Measurements from ENCODE around the gene MEGF11.
"Not testable (repeated sequence)": the region's sequence is repeated elsewhere in the genome, so short reads cannot be mapped to it uniquely, and the experiment has no call there.

MEGF11 gene

DNA sequence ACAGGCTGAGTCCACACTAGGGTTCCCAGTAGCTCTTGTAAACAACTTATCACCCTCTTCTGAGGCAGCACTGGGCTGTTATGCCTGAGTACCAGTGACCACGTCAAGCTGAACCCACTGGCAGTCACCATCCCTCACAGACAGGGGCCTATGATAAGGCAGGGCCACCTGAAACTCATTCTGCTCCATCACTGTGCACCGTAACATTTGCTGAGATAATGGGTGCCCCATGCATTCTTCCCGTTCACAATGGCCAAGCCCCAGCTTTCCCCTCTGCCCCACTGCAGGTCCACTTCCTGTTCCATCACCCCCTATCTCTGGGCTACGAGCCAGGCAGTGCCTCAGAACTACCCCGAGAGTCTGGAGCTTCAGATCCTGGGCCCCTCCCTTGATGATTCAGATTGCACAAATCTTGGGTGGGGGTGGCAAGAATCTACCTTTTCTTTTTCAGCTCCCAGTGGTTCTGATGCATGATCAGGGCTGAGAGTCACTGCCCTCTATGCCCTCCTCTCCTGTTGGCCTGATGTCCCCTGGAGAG lies 226.2 kb downstream of the MEGF11 start:
- no peak for DNase-seq (ENCODE audit: low read depth)

DNA sequence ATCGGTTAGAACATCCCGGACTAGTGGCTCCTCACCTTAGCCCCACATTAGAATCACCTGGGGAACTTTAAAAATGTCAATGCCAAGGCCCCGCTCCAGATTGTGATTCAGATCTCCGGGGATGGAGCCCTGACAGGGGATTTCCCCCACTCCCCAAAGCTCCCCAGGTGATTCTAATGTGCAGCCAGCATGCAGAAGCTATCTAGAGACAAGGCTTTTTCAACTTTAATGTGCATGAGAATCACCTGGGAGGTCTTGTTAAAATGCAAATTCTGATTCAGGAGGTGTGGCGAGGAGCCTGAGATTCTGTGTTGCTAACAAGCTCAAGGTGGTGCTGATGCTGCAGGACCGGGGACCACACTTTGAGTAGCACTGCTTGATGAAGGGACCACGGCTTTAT lies 227.6 kb downstream of the MEGF11 start:
- DNase-seq (ENCODE audit: low read depth) = no peak

DNA sequence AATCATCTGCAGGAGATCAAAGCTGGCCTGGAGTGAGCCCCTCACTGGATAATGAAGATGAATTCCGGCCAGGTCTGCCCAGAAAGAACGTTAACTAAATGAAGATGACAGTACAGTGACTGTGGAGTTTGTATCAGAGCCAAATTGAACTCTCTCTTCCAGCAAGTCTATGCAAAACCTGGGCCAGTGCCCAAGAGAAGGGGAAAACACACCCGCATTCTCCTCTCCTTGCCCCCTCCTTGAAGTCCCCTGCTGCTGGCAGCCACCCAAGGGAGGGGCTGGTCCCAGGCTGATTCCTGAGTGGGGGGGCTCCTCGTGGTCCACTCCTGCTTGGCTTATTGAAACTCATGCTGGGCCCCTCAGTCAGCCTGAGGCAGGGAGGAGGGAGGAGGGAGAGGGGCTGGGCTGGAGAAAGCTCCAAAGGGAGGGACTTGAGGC lies 228.5 kb downstream of the MEGF11 start:
- no peak for DNase-seq (ENCODE audit: low read depth)

DNA sequence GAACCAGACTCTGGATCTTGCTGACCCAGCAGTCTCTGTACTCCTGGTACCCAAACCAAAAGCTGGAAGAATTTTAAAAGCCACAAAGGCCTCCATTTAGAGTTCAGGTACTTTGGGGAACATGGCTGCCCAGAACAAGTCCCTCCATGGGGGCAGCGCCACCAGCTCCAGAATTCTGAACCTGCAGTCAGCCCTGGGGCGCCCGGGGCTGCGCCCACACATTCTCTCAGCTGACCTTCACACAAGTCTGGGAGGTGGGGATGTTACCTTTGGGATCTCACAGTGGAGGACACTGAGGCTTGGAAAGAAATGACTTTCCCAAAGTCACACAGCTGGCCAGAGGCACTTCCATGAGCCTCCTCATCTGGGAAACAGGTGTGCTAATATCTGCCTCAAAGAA lies 229.4 kb downstream of the MEGF11 start:
- DNase-seq (ENCODE audit: low read depth) = no peak

DNA sequence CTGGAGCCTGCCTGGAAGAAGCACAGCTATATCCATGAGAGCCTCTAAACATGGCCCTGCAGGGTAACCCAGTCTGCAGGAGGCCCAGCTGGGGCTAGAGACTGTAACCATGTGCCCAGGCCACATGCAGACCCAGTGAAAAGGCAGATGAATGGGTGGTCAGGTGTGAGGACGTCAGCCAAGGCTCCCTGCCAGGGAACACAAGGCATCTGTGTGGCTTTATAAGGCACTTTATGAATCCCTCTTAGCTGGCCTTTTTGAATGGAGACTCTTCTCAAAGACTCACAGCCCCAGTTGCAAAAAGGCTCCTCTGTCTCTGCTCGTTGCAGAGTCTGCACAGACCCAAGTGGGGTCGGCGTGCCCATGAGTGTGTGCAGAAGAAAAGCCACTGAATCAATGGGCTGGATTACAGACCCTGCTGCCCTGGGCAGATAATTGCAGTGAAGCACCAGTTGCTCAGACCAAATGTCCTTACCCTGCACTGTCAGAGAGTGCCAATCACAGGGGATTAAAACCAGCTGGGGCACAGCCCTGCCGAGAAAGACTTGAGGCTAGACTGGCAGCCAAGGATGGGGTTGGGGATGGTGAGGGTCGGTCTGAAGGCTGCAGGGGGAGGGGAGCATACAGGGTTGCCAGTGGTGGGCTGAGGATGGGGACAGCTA lies 230.1 kb downstream of the MEGF11 start:
- no peak for DNase-seq (ENCODE audit: low read depth)

DNA sequence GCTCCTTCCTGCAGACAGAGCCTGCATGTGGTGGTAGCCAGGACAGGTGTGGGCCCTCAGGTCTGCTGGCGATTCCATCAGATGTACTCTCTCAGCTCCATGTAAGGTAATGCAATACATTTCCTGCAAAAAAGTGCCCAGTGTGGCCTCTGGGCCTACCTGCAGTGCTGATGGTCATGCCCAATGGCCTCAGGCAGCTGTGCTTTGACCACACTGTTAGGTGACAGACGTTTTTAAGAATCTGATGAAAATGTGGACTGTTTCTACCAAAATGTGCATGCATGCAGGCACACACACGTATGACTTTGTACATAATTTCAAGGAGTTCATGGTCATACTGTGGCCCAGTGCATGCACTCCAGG lies 231.4 kb downstream of the MEGF11 start:
- DNase-seq (ENCODE audit: low read depth) = no peak

DNA sequence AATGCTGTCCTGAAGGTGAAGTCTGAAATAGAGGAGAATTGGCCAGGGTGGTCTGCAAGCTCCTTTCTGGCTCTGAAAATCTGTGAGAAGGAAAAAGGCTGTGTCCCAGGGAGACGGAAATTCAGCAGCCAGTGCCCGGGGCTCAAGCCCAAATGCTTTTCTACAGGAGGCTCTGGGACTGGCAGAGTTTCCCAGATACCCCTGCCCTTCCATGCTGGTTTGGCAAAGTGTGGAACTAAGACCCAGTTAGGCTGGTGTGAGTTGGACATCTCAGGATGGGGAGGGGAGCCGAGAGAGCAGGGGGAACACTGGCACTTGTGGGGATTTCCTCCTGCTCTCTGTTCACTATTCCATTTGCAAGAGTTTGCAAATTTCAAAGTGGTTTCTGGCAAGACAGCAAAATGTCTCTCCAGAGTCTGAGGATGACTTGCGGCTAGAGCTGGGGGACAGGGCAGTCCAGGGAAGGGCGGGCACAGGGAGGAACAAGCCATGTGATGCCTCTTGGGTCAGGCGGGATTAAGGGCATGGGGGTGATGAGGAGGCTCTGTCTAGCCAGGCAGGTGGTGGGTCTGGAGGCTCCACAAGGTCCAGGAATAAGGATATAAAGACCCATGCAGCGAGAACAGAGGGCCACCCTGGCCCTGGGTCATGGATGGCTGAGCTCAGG lies 231.9 kb downstream of the MEGF11 start:
- no peak for DNase-seq (ENCODE audit: low read depth)

DNA sequence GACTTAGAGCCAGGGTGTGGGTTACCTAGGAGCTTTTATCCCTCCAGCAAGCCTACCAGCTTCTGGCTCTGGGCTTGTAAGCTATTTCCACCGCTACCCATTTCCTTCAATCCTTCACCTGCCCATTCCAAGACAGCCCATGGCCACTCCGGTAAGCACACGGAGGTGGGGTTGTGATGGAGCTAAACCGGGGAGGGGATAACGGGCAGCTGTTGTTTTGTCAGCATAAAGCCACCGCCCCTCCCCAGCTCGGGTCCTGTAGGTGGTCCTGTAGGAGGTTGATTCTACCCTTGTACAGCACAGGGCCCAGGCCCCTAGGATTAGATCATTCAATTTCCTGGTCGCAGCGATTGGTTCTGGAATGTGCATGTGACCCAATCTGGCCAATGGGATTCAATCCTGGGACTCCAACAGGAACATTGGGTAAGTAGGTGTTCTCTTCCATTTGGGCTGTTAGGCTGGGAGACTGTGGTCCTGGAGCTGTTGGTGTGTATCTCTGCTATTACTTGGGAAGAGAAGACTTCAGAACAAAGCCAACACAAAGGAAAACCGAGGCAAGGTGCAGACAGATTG lies 233.6 kb downstream of the MEGF11 start:
- no peak for DNase-seq (ENCODE audit: low read depth)

DNA sequence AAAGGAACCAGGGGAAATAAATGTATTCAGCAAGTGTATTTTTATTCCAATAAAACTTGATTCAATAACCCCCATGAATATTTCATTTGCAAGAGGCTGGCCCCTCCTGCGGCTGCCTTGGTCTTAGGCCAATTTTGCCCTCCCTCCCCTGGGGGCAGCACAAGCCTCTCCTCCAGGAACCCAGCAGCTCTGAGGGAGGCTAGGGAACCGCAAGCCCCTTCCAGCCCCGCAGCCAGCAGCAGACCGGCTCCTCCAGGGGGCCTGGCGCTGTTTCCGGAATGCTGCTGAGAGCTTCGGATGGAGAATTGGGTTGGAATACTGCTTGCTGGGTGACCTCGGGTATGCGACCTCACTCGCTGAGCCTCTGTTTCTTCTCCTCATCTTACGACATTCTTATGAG lies 234.2 kb downstream of the MEGF11 start:
- DNase-seq (ENCODE audit: low read depth) = no peak

DNA sequence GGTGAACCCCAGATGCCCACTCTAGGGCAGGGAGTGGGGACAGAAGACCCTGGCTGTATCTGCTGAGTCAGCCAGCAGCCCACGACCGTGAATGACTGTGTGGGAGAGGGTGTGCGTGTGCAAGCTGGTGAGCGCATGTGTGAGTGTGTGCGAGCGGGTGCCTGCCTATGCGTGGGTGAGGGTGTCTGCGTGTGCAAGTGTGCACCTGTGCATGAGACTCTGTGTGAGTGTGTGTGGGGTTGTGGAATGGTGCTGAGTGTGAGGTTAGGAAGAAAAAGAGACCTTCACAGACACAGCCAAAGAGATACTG lies 235.1 kb downstream of the MEGF11 start:
- no peak for DNase-seq (ENCODE audit: low read depth)

DNA sequence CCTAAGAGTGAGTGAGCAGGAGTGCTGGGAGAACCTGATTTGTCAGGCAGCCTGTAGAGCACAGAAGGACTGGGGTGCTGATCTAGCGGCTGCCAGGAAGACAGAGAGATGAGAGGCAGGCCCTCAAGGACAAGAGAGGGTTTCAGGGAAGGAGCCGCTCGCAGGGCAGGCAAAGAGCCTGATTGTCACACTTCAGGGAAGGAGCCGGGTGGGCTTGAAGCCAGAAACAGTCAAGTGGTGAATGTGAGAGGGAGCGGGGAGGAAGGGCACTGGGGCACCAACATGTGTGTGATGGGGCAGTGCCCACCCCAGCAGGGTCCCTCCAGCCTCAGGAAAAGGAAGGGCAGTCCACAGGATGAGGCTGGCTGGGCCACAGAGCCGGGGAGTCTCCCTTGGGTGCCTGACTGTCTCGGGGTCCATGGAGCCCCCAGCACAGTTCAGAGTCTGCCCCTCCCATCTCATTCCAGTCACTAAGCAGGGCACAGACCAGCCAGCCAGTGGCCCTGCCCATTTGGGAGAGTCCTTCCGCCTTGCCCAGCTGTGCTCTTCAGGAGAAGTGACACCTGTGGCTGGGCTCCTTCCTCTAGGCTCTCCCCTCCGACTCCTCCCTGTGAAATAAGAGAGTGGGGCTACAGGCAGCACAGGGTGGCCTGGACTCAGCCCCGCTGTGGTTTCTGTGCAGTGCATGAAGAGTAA lies 235.6 kb downstream of the MEGF11 start:
- no peak for DNase-seq (ENCODE audit: low read depth)

DNA sequence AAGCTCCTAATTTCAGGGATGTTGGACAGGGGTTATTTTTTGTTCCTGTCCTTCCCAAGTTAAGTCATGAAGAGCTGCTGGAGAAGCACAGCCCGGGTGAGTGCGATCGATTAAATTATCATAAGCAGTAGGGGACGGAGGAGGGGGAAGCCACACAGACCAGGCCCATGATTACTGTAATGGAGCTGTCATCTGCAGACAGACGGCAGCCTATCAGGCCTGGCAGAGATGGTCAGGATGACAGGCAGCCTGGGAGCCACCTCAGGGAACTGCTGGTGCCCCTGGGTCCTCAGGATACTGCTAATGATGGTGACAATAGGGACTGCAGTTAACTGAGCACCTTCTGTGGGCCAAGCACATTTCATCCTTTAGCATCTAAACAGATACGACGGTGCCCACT lies 236.6 kb downstream of the MEGF11 start:
- DNase-seq (ENCODE audit: low read depth) = no peak

DNA sequence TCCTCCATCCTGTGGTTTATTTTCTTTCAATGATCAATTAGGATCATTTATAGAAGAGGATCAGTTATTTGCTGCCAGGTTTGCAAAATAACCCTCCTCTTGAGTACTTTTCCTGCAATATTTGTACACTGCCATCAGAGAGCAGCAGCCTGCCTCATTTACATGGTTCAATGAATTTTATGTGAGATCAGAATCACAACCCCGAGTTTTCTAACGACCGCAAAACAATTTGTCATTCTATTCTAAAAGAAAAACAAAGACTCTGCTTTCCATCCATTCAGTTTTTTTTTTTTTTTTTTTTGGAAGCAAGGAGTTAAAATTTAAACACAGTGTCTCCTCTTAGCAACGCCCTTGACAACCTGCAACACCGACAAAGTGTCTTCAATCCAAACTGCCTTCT lies 237.4 kb downstream of the MEGF11 start:
- no peak for DNase-seq (ENCODE audit: low read depth)

DNA sequence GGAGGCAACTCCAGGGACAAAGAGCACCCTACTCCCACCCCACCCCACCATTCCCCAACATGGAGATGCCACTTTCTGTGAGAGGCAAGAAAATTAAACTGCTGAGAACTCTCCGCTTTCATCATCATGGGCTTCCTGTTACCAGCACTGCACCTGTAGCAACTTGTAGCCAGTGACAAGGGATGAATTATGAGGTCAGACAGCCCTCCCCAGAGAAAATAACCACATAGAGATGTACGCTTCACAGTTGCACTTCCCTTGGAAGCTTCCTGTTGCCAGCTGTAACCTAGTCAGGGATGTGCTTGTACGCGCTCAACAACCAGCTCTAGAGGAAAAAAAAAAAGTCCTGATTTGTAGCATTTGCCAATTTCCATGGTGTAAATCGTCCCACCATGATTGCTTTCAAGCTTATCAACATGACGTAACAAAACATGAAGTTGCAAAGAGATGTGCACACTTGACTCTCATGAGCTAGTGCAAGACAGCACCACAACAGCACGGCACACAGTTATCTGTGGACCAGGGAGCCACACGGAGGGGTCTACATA lies 238.8 kb downstream of the MEGF11 start:
- DNase-seq (ENCODE audit: low read depth) = no peak

DNA sequence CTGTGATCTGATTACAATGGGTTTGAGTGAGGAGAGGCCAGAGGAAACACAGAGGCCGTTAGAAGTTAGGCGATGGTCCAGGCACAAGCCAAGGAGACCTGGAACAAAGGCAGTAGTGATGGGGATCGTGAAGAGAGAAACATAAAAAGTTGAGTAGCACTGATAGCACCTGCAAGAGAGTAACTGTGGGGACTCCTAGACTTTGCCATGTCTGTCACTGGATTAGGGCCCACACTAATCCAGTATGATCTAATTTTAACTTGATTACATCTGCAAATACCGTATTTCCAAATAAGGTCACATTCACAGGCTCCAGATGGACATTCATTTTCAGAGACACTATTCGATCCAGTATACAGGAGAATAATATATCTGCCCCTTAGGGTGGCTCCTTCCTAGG lies 239.5 kb downstream of the MEGF11 start:
- DNase-seq (ENCODE audit: low read depth) = no peak

DNA sequence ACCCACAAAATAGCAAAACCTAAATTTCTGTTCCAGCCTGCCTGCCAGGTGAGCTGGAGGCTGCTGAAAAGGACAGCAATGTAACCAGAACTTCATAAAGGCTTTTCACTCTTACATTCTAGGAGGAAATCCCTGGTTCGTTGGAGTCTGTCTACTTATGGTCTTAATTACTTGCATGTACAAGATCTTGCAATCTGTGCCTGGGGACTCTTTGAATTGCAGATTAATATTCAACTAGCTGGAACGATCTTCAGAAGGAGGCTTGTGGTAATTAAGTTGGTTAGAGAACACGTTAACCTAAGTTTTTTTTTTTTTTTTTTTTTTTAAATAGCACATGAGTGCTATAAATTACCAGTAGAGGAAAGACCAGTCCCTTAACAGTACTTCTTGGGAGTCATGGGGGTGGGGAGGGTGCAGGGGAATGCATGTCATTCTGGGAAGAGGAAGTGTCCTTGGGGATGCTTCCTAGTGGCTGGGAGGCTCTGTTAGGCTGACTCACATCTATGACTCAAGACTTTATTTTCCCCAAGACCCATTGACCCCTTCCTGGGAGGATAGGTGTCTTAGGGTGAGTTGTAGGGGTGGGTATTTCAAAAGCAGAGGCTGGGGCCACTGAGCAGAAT lies 244.5 kb downstream of the MEGF11 start:
- DNase-seq (ENCODE audit: low read depth) = no peak

DNA sequence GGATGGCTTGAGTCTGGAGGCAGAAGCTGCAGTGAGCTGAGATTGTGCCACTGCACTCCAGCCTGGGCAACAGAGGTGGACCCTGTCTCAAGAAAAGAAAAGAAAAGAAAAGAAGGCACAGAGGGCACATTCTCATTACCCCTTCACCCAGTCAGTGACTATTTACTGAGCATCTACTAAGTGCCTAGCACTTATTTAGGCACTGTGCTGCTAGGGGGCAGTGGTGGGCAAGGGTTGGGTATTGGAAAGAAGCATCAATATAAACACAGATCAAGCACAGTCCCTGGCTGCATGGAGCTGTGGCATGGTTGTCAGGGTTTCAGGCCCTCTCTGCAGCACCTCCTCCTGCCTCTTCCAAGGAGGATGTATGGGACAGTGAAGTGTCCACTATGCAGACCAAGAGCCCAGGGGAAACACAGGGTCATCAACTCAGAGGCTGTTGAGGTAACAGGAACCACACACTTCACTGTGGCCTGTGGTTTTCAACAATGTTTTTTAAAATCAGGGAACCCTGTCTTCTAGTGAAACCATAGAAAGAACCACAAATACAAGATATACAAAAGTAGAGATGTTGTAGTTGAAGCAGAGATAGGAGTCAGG lies 245.8 kb downstream of the MEGF11 start:
- no peak for DNase-seq (ENCODE audit: low read depth)

DNA sequence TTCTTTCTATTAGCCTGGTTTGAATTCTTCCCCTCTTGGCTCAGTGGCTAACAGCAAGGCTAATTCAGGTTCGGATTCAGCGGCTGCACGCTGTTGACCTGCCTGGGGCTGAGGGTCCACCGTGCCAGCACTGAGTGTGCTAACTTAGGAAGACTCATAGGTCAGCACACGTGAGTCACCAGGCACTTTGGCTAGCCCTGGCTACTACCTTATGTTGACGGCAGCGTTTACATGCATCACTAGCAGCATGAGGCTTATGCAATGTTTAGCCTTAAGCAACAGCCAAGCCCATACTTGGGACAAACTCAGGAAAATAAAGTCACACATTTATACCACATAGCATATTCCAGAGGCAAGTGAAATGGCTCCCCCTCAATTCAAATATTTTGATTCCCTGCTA lies 246.6 kb downstream of the MEGF11 start:
- DNase-seq (ENCODE audit: low read depth) = no peak

DNA sequence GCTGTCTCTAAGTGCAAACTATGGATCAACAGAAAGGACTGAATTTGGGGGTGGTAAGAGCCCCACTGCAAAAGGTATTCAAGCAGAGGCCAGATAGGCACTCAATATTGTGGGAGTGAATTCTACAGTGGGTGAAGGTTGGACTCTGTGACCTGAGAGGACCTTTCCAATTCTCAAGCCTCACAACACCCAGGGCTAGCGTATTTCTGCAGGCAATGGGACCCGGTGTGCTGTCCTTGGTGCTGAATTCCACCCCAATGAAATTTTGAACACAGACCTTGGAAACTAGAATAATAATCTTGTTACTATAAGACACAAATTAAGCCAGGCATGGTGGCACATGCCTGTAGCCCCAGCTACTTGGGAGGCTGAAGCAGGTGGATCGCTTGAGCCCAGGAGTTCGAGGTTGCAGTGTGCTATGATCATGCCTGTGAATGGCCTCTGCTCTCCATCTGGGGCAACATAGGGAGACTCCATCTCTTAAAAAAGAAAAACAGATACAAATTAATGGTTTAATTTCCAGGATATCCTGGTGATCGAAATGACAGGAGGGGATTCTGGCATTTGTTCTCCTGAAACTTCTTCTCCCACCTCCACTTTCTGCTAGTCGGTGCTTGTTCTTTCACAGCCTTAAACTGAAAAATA lies 248.8 kb downstream of the MEGF11 start:
- DNase-seq (ENCODE audit: low read depth) = no peak

DNA sequence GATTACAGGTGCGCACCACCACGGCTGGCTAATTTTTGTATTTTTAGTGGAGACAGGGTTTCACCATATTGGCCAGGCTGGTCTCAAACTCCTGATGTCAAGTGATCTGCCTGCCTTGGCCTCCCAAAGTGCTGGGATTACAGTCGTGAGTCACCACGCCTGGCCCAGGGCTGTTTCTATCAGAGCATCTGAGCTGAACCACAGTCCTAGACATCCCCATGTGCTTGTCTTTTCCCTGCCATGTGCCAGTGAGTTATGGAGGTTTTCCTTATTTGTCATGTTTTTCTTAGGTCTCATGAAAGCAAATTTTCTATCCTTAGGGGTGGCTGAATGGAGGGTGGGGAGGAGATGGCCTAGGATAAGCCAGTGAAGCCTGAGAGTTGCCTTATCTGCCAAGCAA lies 250.4 kb downstream of the MEGF11 start:
- DNase-seq (ENCODE audit: low read depth) = not testable (repeated sequence)

DNA sequence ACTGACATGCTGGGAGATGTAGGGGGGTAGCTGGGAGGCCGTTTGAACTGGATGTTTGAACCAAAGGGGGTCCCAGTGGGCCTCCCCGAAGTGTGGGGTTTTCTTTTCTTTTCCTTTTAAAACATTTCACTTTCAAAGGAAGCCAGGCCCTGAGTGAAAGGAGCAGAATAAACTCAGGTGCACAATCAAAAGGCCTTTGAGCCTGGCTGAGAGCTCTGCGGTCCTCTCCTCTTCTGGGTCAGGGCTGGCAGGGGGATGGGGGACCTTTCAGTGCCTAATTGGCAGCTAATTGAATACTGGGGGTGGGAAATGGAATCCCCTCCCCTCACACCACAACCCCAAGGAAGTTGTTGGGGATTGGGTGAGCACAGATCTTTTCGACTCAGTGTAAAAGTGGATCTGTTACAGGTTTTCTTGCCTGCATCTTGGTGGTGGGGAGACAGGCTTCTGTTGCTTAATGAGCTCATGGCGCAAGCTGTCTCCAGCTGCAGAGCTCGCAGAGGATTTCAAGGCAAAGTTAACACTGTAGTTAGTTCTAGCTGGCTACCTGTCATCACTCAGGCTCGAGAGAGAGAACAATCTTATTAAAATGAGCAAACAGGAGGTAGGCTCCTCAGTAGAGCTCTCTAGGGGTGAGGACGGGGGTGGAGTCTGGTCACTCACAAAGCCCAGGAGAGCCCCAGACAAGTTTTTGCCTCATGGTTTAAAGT lies 251.7 kb downstream of the MEGF11 start:
- no peak for DNase-seq (ENCODE audit: low read depth)
